Mesenteric fat pad (tissue), 1 donor: ENCODE data around the gene CRB2. TPM values are rescaled to one million over a fixed set of nuclear protein-coding genes. Genes with fewer than 3 reads are reported as not detected.

Experiments
- DNase-seq: peaks from one replicate; pipeline ENCODE4 v3.0.0-alpha.2; 2020; ENCODE audit warnings: low spot score
- total RNA-seq: library from RNA; stranded (reverse); fragmentation: NEBNext Ultra II Directional; extraction: Animal tissue kit (Norgen Biotek cat#: 25700); gene quantifications from one replicate; pipeline ENCODE4 v1.2.1, GENCODE V29; 2021
- donor health status: DM: yes; HTN: yes; CAD: no.

The CRB2 gene
- total RNA-seq, 1 donor from 2014 or later, result not detected

- no peak for DNase-seq
Measured at GRCh38 chr9:123347289-123348060, 8.5 kb upstream of the CRB2 start.

- DNase-seq, result no peak
Measured at GRCh38 chr9:123348317-123348992, 7.5 kb upstream of the CRB2 start.

DNA sequence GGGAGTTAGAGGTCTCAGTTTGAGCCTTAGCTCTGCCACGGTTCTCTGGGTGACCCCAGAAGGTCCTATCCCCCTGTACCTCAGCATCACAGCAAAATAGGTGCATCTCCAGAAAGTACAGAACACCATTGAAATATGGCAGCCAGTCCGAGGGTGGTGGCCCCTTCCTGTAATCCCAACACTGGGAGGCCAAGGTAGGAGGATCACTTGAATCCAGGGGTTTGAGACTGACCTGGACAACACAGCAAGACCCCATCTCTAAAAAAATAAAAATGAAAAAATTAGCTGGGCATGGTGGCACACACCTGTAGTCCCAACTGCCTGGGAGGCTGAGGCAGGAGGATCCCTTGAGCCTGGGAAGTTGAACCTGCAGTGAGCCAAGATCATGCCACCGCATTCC is 7.0 kb upstream of the CRB2 start:
- DNase-seq, result no peak

DNA sequence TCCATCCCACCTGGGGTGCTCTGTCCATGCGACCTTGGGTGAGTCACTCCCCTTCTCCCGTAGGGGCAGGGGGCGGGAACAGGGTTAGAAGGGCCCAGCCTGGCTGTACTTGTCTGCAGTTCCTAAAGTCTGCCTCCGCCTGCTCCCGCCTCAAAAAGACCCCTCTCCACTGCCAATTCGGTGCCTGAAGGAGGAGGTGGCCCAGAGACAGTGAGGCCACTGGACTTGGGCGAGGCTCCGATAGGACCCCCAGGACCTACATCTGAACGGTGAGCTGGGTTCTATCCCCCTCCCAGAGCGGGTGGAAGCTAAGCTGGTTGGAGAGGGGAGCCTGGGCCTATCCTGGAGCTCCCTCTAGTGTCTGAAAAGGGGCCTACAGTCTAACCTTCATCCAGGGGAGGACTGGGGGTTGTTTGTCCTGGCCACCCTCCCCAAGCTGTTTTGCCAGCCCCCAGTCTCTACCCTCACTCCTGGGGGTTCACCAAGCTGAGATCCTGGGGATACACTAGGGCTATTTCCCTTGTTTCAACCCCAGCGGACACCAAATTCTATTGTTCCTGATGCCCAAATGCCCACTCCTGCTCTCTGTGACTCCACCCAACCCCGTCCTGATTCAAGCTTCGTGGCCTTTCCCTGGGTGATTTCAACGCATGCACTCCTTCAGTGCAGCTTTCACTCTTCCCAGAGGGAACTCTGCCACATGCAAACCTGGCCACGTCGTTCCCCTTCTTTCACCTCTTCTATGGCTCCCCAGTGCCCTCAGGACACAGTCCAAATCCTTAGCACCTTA is 6.1 kb upstream of the CRB2 start:
- no peak for DNase-seq

GRCh38 chr9:123350590-123351310 is 5.2 kb upstream of the CRB2 start:
- DNase-seq, result no peak

DNA sequence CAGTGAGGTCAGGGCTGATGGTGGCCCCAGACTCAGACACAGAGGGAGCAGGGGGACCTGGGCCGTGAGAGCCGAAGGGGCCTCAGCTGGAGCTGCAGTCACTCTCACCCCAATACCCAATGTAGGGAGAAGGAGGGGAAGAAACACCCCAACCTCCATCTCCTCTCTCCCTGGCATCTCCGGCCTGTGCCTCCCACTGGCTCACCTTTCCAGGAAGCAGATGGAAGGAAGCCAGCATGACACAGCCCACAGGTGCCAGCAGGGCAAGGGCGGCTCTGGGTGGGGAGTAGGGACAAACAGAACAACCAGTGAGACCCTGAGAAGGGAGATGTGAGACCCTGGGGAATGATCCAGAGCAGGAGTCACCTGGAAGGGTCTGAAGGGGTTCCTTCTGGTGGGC is 3.0 kb upstream of the CRB2 start:
- no peak for DNase-seq

DNA sequence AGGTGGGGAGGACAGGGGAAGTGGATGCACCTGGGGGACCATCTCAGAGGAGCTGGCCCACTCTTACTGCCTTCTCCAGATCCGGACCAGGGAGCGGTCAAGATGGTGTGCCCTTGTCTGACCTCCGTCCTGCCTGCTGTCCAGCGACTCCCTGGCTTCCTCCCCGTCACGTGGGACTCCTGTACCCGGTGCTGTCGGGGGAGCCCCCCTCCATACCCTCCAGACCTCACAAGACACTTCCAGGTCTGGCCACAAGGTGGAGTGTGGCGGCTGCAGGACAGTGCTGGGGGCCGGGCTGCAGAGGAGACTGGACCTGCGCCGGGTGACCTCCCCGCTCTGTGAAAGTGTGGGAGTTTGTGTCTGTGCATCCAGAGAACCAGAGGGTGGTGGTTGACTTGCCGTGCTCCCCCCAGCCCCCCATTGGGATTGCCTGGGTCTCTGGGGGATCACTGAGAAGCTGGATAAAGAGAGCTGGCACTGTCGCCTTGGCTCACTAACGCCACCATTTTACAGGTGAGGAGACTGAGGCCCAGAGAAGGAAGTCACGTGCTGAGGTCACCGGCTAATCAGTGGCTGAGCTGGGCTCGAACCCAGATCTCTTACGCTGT is 1.9 kb upstream of the CRB2 start:
- no peak for DNase-seq

- DNase-seq, result no peak
Measured at GRCh38 chr9:123354806-123355508, 1.0 kb upstream of the CRB2 start.

GRCh38 chr9:123356851-123357742 is 1.1 kb downstream of the CRB2 start:
- DNase-seq, result no peak

DNA sequence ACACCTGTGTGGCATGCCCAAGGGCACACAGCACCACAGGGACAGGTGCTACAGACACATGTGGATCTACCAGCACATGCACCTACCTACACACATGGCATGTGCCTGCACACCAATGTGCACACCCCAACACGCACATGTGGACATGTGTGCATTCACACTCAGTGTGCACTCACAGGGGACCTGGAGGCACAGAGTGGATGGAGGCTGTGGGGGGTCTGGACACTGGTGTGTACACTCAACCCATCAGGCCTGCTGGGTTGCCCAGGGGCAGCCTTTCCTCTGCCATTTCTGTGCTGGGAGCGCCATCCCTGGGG is 1.7 kb downstream of the CRB2 start:
- DNase-seq, result no peak

DNA sequence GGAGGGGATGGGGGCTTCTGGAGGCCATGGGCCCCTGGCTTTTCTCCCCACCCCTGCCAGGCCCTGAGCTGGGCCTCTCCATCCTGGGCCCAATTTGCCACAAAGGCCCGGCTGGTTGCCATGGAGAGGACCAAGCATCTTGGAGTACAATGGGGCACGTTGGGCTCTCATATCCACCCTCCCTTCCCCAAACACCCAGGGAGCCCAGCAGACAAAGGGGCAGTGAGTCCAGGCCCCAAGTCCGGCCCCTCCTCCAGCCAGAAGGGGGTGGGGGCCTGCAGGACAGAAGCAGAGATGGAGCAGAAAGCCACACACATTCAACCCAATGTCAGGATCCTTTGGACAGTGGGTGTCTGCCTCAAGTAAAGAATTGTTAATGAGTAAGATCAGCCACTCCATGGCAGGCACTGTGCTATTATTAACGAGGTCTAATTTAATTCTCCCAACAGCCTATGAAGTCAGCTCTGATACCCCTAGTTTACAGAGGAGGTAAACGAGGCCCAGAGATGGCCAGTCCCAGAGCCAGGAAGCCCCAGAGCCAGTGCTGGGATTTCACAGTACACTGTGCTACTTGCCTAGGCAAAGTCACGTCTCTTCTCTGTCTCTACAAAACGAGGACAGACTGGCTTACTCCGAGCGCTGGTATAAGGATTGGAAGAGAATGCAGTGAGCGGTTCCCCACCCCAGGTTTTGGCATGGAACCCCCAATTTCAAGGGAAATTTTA is 2.3 kb downstream of the CRB2 start:
- DNase-seq, result no peak

DNA sequence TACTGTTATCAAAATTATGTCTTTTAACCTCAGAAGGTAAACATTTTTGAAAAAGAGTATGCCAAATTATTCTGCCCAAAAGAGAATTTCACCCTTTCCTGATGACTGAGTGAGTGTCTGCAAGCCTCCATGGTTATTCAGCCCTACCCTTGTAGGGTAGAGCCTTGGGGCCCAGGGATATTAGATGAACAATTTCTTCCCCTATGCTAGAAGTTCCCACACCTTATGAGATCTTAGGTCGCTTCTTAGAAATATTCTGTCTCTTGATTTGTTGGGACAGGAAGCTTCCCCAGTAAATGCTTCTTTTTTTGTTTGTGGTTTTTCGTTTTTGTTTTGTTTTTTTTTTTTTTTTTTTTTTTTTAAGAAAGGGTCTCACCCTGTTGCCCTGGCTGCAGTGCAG is 3.1 kb downstream of the CRB2 start:
- no peak for DNase-seq

DNA sequence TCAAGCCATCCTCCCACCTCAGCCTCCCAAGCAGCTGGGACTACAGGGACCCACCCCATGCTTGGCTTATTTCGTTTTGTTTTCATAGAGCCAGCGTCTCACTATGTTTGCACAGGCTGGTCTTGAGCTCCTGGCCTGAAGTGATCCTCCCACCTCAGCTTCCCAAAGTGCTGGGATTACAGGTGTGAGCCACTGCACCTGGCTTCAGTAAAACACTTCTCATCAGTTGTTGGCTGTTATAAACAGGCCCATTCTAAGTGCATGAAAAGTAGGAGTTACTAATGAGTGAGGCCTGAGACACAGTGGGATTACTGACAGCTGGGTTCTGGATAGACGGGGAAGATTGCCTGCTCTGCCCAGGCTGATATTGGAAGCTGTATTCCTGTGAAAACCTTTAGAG is 3.5 kb downstream of the CRB2 start:
- DNase-seq, result no peak

- DNase-seq, result no peak
Measured at GRCh38 chr9:123360161-123361085, 4.4 kb downstream of the CRB2 start.

DNA sequence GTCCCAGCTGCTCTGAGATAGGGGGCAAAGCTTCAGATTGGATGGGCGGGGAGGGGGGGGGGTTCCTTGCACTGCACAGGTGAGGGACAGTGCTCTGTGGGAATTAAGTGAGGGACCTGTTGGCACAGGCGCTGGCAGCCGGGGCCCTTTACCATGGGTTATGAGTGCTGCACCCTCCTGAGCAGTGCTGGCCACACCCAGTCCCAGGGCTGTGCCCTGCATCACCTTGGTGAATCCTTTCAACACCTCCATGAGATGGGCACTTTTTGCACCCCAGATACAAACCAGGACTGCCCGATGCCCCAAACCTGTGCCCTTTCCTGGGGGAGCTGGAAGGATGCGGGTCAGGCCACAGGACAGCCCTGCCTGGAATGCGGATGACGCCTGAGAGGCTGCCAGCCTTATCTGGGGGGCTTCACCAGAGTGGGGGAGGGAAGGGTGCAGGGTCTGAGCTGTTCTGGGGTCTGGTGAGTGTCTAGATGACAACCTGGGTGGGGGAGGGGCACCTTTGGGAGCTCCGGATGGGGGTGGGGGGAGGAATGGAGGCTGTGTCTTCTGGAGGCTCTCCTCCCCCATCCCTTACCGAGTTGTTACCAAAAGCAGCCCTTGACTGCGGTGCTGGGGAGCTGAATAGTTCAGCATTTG is 5.2 kb downstream of the CRB2 start:
- DNase-seq, result no peak

DNA sequence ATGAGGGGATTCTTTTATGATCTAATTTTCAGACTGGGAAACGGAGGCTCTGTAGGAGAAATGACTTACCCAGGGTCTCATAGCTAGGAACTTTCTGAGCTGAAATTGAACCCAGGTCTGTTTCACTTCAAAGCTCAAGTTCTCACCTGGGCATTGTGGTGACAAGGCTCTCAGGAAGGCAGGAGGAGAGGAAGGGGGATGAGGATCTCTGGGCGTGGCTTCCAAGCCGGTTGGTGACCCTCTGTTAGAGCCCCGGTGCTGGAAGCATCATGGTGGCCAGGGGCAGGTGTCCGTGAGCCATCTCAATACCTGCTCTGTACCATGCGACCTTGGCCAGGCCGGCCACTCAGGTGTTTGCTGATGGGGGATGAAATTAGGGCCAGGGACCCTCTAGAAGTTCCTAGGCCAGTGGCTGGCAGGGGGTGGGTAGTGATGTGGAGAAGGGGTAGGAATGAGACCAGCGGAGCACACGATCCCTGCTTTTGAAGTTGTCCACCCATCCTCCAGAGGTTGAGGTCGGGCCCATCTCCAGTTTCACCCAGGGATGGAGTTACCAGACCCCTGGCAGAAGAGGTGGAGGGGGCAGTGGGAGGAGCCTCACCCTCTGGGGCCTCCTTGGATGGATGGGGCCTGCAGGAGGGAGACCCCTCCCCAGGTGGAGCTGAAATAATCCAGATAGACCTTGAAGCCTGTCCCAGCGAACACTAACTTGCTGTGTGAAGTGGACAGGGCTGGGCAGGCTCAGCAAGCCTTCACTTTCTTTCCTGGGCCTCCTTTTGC is 5.9 kb downstream of the CRB2 start:
- no peak for DNase-seq
